Measurements from ENCODE around the gene SMAD3. TPM values are rescaled to one million over a fixed set of nuclear protein-coding genes. Genes with fewer than 3 reads are reported as not detected.

Gene SMAD3
- total RNA-seq, 4 donors from 2014 or later: 25.9 to 69.4 (median 35.2) TPM

- H3K4me3 ChIP-seq (ENCODE audit: low read depth, poor library complexity, severe bottlenecking): no peak overlapping the region
- WGBS, 2 donors: 60% methylated on average over 13 of the region's 13 CpGs
- no peak for TF ChIP-seq CTCF (IDR thresholded peaks at IDR 0.05)
- no peak for TF ChIP-seq POLR2A (IDR thresholded peaks at IDR 0.05)
- DNase-seq (ENCODE audit: low spot score in 2 of 2): no peak
- intact Hi-C loops (cut with DNase I; ENCODE audit: low total_unique reads): no loop called here
Measured at GRCh38 chr15:67076147-67076843, 10.9 kb downstream of the SMAD3 start.

- intact Hi-C loops (cut with DNase I; ENCODE audit: low total_unique reads): no loop called here
- TF ChIP-seq CTCF (IDR thresholded peaks at IDR 0.05) (no peak), POLR2A (IDR thresholded peaks at IDR 0.05) (no peak)
- no peak for DNase-seq (ENCODE audit: low spot score in 2 of 2)
- no peak overlapping the region for H3K4me3 ChIP-seq (ENCODE audit: low read depth, poor library complexity, severe bottlenecking)
- 49 to 60% methylated on average over 6 of the region's 6 CpGs for WGBS, 2 donors
Measured at GRCh38 chr15:67077641-67078215, 12.3 kb downstream of the SMAD3 start.

GRCh38 chr15:67079361-67079760, 14.0 kb downstream of the SMAD3 start:
- intact Hi-C loops (cut with DNase I; ENCODE audit: low total_unique reads): no loop called here
- no peak for DNase-seq (ENCODE audit: low spot score in 2 of 2)
- 88 to 90% methylated on average over 3 of the region's 3 CpGs for WGBS, 2 donors
- no peak for TF ChIP-seq POLR2A (IDR thresholded peaks at IDR 0.05)
- no peak for TF ChIP-seq CTCF (IDR thresholded peaks at IDR 0.05)
- H3K4me3 ChIP-seq (ENCODE audit: low read depth, poor library complexity, severe bottlenecking): no peak overlapping the region

- no peak overlapping the region for H3K4me3 ChIP-seq (ENCODE audit: low read depth, poor library complexity, severe bottlenecking)
- DNase-seq (ENCODE audit: low spot score in 2 of 2): no peak
- intact Hi-C loops (cut with DNase I; ENCODE audit: low total_unique reads): no loop called here
- TF ChIP-seq POLR2A (IDR thresholded peaks at IDR 0.05) (no peak), CTCF (IDR thresholded peaks at IDR 0.05) (no peak)
- WGBS, 2 donors: 34 to 49% methylated on average over 12 of the region's 12 CpGs
Measured at GRCh38 chr15:67080118-67080899, 14.9 kb downstream of the SMAD3 start.

- 22 to 28% methylated on average over 10 of the region's 10 CpGs for WGBS, 2 donors
- DNase-seq (ENCODE audit: low spot score in 2 of 2): peak in 1 of 2 donors; percentile 59
- no peak overlapping the region for H3K4me3 ChIP-seq (ENCODE audit: low read depth, poor library complexity, severe bottlenecking)
- TF ChIP-seq POLR2A (IDR thresholded peaks at IDR 0.05): no peak
- TF ChIP-seq CTCF (IDR thresholded peaks at IDR 0.05): no peak
- intact Hi-C loops (cut with DNase I; ENCODE audit: low total_unique reads): no loop called here
Measured at GRCh38 chr15:67080900-67081431, 15.6 kb downstream of the SMAD3 start.
